GM21360 (cell line): Measurements from ENCODE around the gene PALM3.

Source experiments
- ATAC-seq: cut with Tn5 transposase; IDR thresholded peaks from one replicate; pipeline ENCODE4 v1.9.1; 2021; ENCODE audit warnings: mild to moderate bottlenecking, moderate library complexity; ENCODE audit not compliant: unreplicated experiment

The PALM3 gene

GRCh38 chr19:14089662-14090508 lies 28.0 kb upstream of the PALM3 start:
- no peak for ATAC-seq

- ATAC-seq: no peak
Observed at GRCh38 chr19:14089412-14089661, 27.5 kb upstream of the PALM3 start.

- no peak for ATAC-seq
Observed at GRCh38 chr19:14088634-14089411, 26.9 kb upstream of the PALM3 start.

- ATAC-seq: no peak
Observed at GRCh38 chr19:14086098-14086497, 24.2 kb upstream of the PALM3 start.

- no peak for ATAC-seq
Observed at GRCh38 chr19:14085309-14085995, 23.6 kb upstream of the PALM3 start, which contains the start of gene C19orf67. Gene C19orf67, minus strand, starts transcription at chr19:14085783. Its CDS starts 156 bp downstream, at chr19:14085627.

- no peak for ATAC-seq
Observed at GRCh38 chr19:14082675-14082960, 20.7 kb upstream of the PALM3 start.

GRCh38 chr19:14081797-14082674 lies 20.2 kb upstream of the PALM3 start:
- ATAC-seq: peak; percentile 25

- peak; percentile 73 for ATAC-seq
Observed at GRCh38 chr19:14080887-14081796, 19.3 kb upstream of the PALM3 start.

GRCh38 chr19:14078411-14078810 lies 16.5 kb upstream of the PALM3 start:
- no peak for ATAC-seq

- ATAC-seq: no peak
Observed at GRCh38 chr19:14073925-14074838, 12.3 kb upstream of the PALM3 start.

- peak; percentile 38 for ATAC-seq
Observed at GRCh38 chr19:14073261-14073924, 11.5 kb upstream of the PALM3 start.

- peak; percentile 21 for ATAC-seq
Observed at GRCh38 chr19:14072535-14073260, 10.8 kb upstream of the PALM3 start, which contains the start of gene MISP3. Gene MISP3, plus strand, starts transcription at chr19:14072786. Its CDS starts 524 bp downstream, at chr19:14073310.

GRCh38 chr19:14070268-14071050 lies 8.6 kb upstream of the PALM3 start:
- ATAC-seq: no peak

- no peak for ATAC-seq
Observed at GRCh38 chr19:14066134-14066533, 4.3 kb upstream of the PALM3 start.

GRCh38 chr19:14063105-14063504 lies 1.2 kb upstream of the PALM3 start:
- no peak for ATAC-seq

GRCh38 chr19:14062558-14062855 lies 631 bp upstream of the PALM3 start:
- no peak for ATAC-seq
